Smooth muscle cell of the brain vasculature (primary cell): Measurements from ENCODE around the gene CCDC51.

Source experiments
- DNase-seq: peaks from one replicate; pipeline ENCODE4 v3.0.0-alpha.2; 2012; ENCODE audit warnings: low read depth, low spot score

Gene CCDC51

DNA sequence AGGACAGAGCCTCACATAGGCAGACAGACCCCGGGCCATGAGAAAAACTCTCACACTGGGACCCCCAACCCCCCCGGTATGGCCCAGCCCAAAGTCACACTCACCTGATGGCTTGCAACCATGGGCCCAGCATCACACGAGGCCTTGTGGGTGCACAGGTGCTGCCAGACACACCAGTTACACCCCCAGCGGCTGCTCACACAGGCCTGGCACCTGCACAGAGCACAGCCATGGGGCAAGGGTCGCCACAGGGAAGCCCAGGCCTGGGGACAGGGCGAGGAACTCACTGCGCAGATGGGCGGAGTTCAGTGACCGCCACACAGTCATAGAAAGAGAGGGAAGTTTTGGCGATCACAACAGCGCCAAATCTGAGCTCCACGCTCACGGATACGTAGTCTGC is 19.4 kb downstream of the CCDC51 start:
- DNase-seq = no peak

DNA sequence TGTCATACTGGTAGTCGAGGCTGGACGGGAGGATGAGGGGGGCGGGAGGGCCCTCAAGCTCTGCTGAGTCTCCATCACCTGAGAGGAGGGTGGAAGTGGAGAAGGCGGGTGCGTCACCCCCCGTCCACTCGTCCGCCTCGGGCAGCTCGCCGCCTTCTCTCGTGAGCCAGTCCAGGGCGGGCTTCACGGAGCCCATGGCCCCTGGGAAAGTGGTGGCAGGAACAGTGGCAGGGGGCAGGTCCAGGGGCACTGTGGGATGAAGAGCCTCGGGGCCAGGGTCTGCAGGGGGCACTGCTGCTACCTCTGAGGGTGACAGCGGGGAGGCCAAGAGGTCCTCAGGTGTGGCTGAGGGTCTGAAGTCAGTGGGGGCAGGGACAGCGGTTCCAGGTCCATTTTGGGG is 20.3 kb downstream of the CCDC51 start:
- no peak for DNase-seq

DNA sequence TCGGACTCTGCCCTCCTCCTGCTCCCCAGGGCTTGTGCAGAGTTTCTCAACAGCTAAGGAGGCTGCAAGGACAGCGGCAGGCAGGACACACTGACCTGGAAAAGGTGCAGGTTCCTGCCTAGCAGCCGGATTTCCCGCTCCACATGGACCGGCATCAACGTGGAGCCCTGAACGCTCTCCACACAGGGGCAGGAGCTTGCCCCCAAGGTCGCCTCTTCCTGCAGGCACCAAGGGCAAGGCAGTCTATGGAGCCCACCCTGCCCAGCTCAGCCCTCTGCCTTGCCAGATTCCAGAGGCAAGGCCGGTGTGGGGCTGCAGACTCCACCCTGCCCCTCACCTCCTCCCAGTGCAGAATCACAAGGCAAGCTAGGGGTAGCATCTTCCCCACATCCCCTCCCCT is 20.8 kb downstream of the CCDC51 start:
- no peak for DNase-seq

DNA sequence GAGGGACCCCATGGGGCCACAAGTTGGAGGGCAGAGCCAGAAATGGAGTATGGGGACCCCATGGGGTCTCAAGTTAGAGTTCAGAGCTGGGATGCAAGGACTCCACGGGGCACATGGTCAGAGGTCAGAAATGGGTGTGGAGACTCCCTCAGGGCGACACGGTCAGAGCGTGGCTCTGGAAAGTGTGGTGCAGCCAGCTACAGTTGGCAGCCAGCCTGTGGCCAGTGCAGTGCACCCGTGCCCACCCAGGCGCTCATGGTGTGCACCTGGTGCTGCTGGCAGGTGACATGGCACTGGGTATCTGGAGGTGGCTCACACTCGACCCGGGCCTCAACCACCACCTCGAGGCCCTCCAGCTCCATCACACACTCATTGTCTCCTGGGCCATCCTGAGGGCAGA is 21.3 kb downstream of the CCDC51 start:
- no peak for DNase-seq

DNA sequence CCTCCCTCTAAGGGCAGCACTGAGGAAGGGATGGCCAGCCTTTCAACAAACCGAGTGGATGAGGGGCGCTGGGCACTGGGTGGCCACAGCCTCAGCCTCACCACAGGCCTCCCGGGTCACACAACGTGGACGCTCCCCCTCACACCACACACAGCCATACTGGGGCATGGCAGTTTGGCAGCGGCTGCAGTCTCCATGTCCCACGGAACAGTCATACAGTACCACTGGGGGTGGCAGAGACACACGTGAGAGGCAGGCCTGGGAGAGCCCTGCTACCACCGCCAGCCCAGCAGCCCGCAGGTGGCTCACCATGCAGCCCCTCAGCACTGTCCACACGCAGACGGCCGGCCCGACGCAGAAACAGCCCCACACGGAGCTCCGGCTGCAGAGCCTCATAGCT is 21.8 kb downstream of the CCDC51 start:
- DNase-seq = no peak

DNA sequence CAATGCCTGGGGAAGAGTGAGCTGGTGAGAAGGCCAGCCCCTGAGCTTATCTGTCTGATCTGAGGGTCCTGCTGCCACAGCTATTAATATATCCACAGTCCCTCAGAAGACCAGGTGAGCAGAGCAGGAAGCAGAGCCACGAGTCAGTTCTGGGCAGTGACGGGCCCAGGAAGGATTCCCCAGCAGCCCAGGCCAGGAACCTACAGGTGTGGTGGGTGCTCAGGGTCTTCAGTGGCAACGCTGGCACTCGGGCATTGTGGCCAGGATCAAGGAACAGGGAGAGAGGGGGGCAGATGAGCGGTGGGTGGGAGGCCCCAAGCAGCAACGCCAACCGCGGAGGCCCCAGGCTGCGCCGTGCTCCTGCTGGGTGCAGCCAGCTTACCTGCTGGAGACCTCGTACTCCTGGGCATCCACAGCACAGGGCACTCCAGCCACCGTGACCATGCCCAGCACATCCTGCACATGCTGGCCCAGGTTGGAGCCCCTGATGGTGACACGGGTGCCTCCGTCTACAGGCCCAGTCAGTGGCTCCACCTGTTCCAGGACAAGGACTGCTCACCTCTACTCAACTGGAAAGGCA is 22.3 kb downstream of the CCDC51 start:
- no peak for DNase-seq

DNA sequence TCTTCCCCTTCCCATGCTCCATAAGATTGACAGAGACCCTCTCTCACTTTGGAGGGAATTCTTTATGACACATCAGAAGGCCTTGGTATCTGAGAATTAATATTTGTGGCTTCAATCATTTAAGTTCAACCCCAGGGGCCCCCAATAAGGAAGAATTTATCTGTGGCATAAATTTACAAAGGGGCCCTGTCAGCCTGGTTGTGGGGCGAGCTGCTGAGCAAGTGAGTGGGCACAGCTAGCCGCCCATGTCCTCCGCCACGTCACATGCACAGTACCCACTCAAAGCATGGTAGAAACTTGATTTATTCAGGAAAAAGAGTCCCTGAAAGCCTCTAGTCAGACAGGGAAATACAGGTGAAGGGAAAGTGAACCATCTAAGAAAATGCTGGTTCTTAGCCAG is 23.4 kb downstream of the CCDC51 start:
- no peak for DNase-seq

DNA sequence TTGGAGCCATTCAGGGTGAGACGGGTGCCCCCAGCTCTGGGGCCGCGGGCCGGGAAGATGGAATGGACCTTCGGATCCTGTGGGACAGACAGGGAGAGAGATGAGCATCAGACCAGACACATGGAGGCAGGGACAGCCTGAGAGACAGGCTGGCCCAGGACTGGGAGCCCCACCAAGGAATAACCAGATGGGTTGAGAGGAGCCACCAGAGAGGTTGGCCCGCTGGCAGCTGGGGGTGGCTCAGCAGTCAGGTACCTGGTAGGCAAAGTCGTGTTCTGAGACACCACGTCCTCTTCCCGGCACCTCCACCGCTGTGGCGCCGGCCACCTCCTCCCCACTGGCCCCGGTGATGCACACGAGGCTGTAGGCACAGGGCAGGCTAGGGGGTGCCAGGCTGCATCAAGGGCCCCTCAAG is 23.8 kb downstream of the CCDC51 start:
- DNase-seq = no peak

DNA sequence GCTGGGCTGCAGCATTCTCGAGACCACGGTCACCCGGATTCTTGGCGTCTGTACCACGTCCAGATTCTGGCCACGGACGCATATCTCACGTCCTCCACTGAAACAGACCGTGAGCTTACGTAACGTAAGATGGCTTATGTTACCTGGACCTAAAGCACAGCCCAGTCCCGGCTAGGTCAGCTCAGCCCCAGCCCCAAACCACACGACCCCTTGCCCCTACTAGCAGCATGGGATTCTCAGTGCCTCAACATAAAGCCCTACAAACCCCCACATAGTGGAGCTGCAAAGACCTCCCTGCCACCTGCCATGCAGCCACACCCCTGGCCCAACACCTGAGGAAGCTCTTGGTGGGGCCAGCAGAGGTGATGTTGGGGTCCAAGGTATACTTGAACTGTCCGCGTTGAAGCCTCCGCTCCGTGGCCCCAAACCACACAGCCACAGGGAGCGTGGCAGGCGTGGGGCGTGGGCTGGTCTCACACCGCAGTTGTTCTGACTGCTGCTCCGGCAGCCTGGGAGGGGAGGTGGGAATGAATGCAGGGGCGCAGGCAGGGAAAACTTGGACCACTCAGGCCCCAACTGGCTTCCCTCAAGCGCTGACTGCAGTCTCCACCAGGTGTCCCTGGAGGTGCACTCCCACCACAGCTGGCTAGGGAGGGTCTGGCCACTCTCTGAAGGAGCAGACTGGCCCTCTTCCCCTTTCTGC is 24.5 kb downstream of the CCDC51 start:
- DNase-seq = no peak

DNA sequence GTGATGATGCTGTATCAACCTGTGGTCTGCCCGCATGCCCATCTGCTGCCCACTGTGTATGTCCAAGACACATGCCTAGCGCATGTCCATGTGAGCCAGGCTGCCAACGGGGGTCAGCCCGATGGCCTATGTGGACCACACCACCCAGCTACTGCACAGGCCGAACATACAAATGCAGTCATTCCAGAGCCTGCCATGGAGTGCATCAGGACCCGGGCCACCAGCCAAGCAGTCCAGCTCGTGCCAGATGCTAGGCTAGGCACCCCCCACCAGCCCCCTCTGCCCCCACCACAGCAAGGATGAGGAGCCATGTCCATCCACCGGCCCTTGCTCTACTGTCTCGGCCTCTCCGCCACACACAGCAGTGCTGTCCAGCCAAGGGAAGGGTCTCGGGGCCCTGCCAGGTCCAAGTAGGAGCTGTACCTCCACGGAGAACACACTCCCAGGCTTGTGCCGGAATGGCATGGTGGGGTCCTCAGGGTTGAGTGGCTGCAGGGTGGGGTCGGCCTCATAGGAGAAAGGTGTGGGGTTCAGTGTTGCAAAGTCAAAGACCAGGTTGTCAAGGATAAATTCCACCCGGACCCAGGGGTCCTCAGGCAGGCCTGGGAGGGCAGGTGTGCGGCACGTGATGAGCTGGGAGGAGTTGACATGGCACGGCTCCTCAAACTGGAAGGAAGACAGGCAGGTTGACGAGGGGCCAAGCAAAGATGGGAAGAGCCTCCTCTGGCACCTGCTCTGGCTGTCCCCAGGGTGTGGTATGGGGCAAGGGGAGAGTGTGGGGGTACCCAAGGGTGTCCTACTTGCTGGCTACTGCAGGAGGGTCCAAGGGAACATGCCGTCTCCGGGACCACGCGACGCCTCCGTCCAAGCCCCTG is 25.3 kb downstream of the CCDC51 start:
- DNase-seq = no peak

DNA sequence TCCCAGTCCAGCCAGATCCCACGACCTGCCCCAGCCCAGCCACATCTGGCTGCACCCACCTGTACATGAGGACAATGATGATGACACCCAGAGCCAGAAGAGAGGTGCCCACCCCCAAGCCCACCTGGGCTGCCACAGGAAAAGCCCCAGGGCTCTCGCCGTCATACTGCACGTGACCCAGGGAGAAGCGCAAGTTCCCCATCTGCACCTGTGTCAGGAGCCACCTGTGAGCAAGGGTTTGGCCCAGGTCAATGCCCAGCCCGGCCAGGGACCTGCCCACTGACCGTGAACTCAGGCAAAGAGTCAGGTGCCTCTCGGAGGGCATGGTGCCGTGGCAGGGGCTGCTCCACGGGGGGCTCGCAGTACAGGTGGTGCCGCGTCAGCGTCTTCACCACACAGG is 26.3 kb downstream of the CCDC51 start:
- DNase-seq = no peak

DNA sequence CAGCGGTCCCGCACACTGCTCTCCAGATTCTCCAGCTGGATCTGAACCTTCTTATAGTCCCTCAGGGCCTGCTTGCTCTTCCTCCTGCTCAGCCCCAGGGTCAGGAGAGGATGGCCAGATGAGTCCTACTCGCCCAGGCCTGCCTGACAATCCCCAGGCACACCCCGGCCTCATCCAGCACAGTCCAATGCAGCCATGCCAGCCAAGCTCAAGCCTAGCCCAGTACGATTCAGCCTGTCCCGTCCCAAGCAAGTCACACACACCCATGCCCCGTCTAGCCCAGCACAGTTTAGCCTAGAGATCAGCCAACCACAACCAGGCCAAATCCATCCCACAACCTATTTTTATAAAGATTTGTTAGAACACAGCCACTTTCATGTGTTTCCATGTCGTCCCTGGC is 26.8 kb downstream of the CCDC51 start:
- DNase-seq = no peak

DNA sequence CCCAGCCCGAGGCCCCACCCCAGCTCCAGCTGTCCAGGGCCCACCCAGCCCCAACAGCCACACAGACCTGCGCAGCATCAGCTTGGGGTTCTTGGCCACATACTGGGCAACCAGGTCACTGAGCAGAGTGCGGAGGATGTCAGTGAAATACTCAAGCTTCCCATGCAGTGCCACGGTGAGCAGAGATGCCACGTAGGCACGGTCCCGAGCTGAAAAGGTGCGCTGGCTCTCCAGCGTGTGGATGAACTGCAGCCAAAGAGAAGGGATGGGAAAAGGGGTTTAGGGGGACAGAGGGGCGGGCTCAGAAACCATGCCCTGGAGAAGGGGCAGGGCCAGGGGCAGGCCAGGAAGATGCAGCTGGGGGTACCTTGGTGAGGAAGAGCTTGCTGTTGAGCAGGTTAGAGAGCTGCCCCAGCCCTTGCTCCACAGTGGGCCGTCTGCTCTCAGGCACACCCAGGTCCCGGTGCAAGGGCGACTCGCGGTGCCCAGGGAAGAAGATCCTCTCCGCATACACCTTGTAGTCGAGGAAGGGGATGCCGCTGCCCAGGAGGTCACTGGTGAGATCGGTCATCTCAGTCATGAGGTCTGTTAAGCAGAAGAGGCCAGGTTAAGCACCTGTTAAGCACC is 27.4 kb downstream of the CCDC51 start:
- DNase-seq = no peak

DNA sequence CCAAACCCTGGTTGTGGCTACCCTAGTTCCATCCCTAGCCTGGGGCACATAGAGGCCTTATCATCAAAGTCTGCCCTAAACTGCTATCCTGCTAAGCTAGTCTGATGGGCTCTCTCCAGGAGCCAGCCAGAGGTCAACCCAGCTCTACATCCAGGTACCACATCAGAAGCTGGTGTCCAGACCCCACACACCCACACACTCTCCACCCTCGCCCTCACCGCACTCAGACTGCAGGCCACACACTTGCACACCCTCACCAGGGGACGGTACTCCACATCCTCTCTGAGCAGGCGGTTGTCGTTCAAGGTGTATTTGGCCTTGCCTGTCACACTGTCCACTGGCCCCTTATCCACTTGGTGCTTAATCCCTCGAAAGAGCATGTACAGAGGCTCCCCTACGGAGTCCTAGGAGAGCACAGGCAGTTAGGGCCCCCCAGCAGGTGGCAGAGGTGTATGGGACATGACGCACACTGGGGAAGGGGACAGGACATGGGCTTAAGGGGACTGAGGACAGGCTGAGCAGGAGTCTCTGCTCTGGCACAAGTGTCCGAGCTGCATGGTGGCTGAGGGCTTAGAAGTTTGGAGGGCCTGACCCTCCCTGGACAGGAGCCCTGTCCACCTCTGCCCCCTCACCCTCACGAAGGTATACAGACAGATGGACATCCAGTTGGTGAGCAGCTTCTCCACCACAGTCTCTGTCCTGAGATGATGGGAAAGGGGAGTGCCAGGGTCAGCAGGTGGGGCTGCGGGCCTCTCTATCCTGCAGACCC is 28.1 kb downstream of the CCDC51 start:
- no peak for DNase-seq

DNA sequence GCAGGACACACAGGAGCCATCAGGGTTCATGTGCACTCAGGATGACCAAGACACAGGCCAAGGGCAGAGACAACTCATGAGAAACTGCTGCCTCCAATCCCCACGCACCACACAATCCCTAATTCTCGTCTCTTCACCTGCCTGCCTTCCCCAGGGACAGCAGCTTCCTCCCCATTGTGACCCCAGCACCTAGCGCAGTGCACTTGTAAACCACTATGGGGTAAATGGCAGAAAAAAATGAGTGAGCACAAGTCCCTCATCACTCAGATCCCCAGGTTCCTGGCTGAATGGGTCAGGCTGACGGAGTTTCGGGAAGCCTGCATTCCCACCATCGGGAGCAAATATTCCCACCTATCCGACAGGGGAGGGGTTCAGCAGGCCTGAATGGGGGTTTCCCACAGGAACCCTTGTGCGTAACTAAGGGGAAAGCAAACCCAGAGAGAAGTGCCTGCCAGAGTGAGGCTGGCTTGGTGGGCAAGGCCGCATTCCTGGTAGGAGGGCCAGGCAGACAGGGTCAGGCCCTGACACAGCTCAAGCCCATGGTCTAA is 28.8 kb downstream of the CCDC51 start:
- DNase-seq = no peak

DNA sequence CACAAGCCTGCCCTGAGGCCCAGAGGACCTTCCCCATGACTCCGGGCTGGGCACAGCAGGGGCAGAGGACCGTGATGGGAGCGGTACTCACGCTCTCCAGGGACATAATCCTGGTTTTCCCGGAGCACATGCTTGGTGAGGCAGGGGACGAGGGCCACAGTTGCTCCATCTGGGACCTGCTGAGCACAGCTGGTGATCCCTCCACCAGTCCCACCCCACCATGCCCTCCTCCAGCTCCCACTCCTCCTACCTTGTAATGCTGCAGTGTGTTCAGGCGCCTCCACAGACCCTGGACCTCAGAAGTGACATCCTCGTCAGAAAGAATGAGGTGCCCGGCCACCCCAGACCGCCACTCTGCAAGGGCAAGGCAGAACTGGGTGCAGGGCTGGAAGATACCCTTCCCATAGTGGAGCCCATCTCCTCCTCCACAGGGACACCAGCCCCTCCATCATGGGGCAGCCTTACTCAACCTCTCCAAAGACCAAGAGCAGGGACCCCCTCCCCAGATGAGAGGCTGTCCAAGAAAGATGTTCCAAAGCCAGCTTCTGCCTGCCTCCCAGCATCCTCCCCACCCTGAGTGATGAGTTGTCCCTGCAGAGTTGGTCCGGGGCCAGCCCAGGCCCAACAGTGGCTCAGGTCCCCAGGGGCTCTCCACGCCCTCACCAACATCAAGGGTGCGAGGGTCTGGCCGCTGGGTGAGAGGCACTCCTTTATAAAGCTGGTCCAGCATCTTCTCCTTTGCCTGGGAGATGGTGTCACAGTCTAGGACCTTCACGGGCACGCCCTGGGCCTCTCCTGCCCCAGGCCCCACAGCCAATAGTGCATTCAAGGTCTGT is 29.5 kb downstream of the CCDC51 start:
- no peak for DNase-seq

DNA sequence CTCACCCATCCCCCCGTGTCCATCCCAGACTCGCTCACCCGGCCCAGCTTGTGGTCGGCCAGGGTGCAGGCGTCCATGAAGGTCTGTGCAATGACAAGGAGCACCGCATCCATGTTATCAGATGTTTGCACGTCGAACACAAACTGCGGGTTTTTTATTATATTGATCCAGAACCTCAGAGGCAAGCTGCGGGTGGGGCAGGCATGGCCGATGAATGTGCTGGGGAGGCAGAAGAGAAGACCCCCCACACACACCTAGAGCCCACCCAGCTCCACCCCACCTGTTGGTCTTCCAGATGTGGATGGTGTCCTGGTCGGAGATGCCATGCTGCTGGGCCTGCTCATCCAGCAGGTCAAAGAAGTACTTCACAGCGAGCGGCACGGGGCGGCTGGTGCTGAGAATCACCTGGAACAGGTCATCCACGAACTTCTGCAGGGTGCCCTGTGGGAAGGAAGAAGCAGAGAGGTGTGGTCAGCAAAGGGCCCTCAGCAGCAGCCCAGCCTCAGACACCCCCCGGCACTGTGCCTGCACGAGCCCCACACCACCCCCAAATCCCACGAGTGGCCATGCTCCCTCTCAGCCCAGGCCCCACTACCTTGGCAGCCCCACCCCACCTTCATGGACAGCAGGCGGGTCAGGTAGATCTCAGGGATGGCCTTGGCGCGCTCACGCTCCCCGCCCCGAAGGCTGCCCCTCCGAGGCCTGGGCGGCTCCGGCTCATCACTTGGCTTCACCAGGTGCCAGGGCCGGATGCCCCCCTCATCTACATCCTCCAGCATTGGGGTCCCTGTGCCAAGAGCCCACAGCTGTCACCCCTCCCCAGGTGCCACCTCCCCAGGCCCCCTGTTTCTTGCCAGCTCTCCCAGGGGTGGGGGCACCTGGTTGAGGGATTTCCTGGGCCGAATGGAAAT is 30.4 kb downstream of the CCDC51 start:
- no peak for DNase-seq

DNA sequence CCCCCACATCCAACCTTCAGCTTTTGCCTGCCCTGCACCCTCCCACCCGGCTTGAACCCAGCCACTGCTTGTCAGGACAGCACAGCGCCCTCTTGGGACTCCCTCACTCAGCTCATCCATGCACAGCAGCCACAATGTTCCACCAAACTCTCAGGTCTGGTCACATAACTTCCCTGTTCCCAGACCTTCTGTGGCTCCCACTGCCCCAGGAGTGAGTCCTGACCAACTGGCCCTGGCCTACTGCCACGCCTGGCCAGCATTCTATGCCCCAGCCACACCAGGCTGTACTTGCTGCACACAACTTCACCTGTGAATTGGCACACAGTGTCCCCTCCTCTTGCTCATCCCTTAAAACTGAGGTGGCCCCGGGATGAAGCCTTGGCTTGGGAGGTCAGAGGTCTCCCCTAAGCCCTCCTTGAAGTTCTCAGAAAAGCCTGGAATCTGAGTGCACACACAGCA is 31.1 kb downstream of the CCDC51 start:
- DNase-seq = no peak

DNA sequence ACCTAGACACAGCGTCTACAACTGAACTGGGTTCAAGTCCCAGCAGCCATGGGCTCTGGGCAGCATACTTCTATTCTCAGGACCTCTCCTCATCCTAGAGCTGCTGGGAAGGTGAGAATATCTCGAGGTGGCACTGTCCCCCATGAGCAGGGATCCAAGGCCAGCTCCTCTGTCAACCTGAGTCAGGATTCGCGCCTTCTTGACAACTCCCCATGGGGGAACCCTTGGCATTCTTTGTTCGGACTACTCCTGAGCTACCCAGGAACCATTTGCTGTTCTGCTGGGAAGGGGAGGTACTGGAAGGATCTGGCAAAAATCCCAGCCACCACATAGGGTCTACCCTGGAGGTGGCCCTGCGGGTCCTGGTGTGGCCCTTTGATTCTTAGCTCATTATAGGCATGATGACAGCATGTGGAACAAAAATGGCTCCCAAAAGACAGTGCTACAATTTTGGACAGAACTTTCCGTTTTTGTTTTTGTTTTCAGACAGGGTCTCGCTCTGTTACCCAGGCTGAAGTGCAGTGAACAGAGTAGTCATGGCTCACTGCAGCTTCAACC is 32.3 kb downstream of the CCDC51 start:
- no peak for DNase-seq
